Testis (tissue), 2 donors: ENCODE data around the gene CYTIP.

Experiments used
- POLR2A ChIP-seq: fragments of 450-650 bp; IDR thresholded peaks from one replicate; pipeline ENCODE4 v1.6.1; 2017; ENCODE audit warnings: antibody characterized with exemption, mild to moderate bottlenecking, moderate library complexity
- TF ChIP-seq, protein P1 (sequence below), 3 experiments: fragments of 450-650 bp in 2 of 3; fragments of 200-600 bp in 1 of 3; sonication (generic) in 1 of 3; IDR thresholded peaks; one replicate each; pipeline ENCODE4 v1.5.1; 2016 to 2019; ENCODE audit warnings: antibody characterized with exemption in 3 of 3, mild to moderate bottlenecking in 2 of 3, moderate library complexity in 1 of 3

DNA sequence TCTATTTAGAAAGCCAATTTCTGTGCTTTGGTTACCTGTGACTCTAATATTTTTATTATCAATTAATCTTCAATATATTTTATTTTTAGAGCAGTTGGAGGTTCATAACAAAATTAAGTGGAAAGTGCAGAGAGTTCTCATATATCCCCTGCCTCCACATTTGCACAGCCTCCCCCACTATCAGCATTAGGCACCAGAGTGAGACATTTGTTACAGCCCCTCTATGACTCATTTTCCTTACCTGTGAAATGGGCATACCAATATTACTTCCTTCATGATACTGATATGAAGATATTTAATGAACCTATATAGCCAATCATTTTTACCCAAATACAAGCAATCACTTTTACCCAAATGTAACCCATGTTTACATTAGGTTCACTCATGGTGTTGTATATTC is 34.0 kb upstream of the CYTIP start:
- TF ChIP-seq, protein P1, sequence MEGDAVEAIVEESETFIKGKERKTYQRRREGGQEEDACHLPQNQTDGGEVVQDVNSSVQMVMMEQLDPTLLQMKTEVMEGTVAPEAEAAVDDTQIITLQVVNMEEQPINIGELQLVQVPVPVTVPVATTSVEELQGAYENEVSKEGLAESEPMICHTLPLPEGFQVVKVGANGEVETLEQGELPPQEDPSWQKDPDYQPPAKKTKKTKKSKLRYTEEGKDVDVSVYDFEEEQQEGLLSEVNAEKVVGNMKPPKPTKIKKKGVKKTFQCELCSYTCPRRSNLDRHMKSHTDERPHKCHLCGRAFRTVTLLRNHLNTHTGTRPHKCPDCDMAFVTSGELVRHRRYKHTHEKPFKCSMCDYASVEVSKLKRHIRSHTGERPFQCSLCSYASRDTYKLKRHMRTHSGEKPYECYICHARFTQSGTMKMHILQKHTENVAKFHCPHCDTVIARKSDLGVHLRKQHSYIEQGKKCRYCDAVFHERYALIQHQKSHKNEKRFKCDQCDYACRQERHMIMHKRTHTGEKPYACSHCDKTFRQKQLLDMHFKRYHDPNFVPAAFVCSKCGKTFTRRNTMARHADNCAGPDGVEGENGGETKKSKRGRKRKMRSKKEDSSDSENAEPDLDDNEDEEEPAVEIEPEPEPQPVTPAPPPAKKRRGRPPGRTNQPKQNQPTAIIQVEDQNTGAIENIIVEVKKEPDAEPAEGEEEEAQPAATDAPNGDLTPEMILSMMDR (IDR thresholded peaks at IDR 0.05), result no peak
- TF ChIP-seq POLR2A, result no peak
